Epithelial cell of proximal tubule (primary cell): ENCODE measurements around the gene CLASP2. TPM values are rescaled to one million over a fixed set of nuclear protein-coding genes. Genes with fewer than 3 reads are reported as not detected.

Experiments
- DNase-seq: peaks from one replicate; pipeline ENCODE4 v3.0.0-alpha.2; 2011; ENCODE audit warnings: low read depth
- H3K4me3 ChIP-seq: 2 replicates; pipeline ENCODE4 v1.5.1; 2011; ENCODE audit warnings: low read depth, mild to moderate bottlenecking, low read length
- total RNA-seq: library from RNA; depleted of rRNA; stranded (reverse); fragments of >200 nt; gene quantifications from 2 replicates; pipeline ENCODE4 v1.2.3, GENCODE V29; 2015
- TF ChIP-seq, protein P1 (sequence below): conservative IDR thresholded peaks from 2 replicates; pipeline ENCODE4 v1.5.1; 2012; ENCODE audit warnings: low read depth, mild to moderate bottlenecking, low read length

CLASP2 gene
- total RNA-seq, 1 donor from 2014 or later, result 23.7 TPM

DNA sequence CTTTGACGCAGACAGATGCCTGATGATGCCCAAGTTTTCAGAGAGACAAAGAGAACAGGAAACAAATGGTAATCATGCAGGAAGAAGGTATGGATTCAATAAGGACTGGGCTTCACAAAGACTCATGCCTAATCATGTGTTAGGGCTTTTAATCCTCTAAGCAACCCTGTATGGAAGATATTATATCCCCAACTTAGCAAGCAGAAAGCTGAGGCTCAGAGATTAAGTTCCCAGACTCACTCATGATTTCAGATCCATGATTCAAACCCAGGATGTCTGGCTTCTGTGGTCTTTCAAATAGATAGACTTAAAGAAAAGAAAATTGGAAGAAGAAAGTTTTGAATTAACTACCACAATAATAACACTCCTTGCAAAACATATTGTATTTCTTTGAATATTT is 4.1 kb upstream of the CLASP2 start:
- no peak for DNase-seq
- no peak overlapping the region for H3K4me3 ChIP-seq
- TF ChIP-seq, protein P1, sequence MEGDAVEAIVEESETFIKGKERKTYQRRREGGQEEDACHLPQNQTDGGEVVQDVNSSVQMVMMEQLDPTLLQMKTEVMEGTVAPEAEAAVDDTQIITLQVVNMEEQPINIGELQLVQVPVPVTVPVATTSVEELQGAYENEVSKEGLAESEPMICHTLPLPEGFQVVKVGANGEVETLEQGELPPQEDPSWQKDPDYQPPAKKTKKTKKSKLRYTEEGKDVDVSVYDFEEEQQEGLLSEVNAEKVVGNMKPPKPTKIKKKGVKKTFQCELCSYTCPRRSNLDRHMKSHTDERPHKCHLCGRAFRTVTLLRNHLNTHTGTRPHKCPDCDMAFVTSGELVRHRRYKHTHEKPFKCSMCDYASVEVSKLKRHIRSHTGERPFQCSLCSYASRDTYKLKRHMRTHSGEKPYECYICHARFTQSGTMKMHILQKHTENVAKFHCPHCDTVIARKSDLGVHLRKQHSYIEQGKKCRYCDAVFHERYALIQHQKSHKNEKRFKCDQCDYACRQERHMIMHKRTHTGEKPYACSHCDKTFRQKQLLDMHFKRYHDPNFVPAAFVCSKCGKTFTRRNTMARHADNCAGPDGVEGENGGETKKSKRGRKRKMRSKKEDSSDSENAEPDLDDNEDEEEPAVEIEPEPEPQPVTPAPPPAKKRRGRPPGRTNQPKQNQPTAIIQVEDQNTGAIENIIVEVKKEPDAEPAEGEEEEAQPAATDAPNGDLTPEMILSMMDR, result no peak

GRCh38 chr3:33718595-33718907 is 497 bp upstream of the CLASP2 start:
- peak overlapping the region; percentile 82 for H3K4me3 ChIP-seq
- no peak for DNase-seq
- TF ChIP-seq, protein P1, result no peak

DNA sequence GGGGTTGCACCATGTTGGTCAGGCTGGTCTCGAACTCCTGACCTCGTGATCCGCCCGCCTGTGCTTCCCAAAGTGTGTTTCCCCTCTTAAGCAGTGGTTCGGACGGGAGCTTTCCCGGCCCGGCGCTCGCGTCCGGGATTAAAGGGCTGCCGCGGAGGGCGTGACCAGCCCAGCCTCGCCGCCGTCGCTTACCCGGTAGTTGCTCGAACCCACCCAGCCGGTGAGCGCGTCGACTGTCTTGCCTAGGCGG is 513 bp downstream of the CLASP2 start:
- TF ChIP-seq, protein P1, result no peak
- DNase-seq, result peak; percentile 6
- peak overlapping the region; percentile 82 for H3K4me3 ChIP-seq

DNA sequence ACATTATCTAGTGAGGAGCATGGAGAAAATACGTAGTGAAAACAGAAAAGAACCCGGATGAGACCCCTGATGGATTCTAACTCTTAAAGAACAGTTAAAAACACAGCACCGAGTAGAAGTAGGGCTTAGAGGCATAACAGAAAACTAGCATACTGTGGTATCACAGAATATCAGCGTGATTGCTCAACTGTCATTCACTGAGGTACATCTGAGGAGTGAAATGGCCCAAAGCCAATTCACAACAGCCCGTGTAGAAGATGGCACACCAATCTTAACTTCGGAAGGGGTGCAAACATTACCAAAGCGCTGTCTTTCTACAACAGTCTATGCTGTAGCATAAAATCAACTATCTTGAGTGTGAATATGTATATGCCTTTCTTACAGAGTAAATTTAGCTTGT is 1.8 kb downstream of the CLASP2 start:
- no peak for DNase-seq
- TF ChIP-seq, protein P1, result no peak
- H3K4me3 ChIP-seq, result peak overlapping the region; percentile 82

GRCh38 chr3:33711100-33711499 is 7.0 kb downstream of the CLASP2 start:
- no peak for DNase-seq
- TF ChIP-seq, protein P1, result no peak
- H3K4me3 ChIP-seq, result no peak overlapping the region

DNA sequence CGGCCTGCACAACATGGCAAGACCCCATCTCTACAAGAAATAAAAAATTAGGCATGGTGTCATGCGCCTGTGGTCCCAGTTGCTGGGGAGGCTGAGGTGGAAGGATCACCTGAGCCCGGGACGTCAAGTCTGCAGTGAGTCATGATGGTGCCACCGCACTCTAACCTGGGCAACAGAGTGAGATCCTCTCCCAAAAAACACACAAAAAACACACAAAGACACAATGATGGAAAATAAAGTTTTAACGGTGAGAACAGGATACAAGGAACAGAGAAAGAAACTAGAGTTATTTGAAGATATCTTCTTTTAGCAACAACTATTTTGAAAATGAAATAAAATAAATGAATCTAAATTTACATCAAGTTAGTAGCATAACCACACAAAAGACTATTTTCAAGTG is 12.0 kb downstream of the CLASP2 start:
- TF ChIP-seq, protein P1, result no peak

GRCh38 chr3:33704891-33705290 is 13.2 kb downstream of the CLASP2 start:
- TF ChIP-seq, protein P1, result no peak
- H3K4me3 ChIP-seq, result no peak overlapping the region
- no peak for DNase-seq

More for the DNA sequence above, 12.0 kb downstream of the CLASP2 start:
- H3K4me3 ChIP-seq, result no peak overlapping the region
- no peak for DNase-seq
